Stimulated activated CD8-positive, alpha-beta memory T cell treated with anti-CD3 and anti-CD28 coated beads, Interleukin-4, amount 100 ng/mL, for 4 hours (primary cell): ENCODE results near the gene TSEN2.

Experiments
- DNase-seq, 2 donors: peaks; one replicate each; pipeline ENCODE4 v3.0.0-alpha.2; 2020; ENCODE audit warnings: low read depth in 2 of 2, low spot score in 1 of 2

Gene TSEN2

GRCh38 chr3:12582730-12583129, 98.5 kb downstream of the TSEN2 start:
- DNase-seq, result no peak
